GM10266 (cell line): ENCODE results near the gene KRT86.

ENCODE experiments used
- DNase-seq: peaks from one replicate; pipeline ENCODE4 v3.0.0; 2012; ENCODE audit errors: extremely low spot score
- CTCF ChIP-seq: IDR thresholded peaks from 2 replicates; pipeline ENCODE4 v1.5.1; 2012; ENCODE audit warnings: mild to moderate bottlenecking, low read depth; ENCODE audit not compliant: control insufficient read depth, insufficient read depth; ENCODE audit errors: missing control alignments

KRT86 gene

GRCh38 chr12:52335598-52336262, 61.3 kb downstream of the KRT86 start:
- no peak for TF ChIP-seq CTCF
- DNase-seq, result no peak

DNA sequence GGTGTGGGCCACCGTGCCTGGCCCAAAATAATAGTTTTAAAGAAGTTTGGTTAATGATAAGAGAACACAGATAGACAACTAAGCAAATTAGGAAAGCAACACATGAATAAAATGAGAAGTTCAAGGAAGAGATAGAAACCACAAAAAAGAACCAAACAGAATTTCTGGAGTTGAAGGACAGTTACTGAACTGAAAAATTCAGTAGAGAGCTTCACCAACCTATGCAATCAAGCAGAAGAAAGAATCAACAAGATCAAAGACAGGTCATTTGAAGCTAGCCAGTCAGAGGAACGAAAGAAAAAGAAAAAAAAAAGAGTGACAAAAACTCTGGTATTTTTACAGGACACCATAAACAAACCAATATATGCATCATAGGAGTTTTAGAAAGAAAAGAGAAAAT, 62.2 kb downstream of the KRT86 start:
- DNase-seq, result no peak
- no peak for TF ChIP-seq CTCF

DNA sequence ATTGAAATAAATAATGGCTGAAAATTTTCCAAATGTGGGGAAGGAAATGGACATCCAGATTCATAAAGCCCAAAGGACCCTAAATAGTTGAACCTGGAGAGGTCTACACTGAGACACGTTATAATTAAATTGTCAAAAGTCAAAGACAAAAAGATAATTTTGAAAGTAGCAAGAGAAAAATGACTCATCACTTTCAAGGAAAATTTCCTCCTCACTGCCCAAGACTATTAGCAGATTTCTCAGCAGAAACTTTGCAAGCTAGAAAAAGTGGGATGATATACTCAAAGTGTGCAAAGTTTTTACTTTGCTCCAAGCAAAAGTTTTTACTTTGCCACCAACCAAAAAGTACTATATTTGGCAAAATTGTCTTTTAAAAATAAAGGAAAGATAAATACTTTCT, 62.6 kb downstream of the KRT86 start:
- no peak for DNase-seq
- no peak for TF ChIP-seq CTCF

DNA sequence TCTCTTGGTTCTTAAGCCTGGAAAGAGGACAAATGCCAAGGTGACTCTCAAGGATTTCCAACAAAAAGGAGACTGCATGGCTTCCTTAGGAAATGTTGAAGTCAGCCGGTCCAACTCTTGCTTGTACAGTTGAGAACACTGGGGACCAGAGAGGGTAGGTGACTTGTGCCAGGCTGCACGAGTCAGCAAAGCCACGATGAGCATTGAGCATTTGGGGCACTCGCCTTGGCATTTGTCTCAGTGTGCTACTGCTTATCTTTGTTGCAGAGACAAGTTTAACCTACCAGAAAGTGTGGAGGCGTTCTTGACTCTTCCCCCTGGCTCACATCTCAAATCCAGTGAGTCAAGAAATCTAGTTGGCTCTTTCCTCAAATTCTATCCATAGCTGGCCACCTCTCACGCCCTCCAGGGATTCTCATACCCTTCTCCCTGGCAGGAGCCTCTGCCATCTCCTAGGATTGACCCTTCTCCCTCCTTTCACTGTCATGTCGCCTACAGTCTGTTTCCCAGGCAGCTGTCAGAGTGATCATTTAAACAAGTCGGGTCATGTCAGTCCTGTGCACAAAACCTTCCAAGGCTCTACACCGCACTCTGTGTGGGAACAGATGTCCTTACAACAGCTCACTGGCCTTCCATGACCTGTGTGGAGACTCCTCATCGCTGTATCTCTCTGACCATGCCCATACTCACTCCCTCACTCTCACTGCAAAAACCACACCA, 64.0 kb downstream of the KRT86 start:
- no peak for DNase-seq
- no peak for TF ChIP-seq CTCF

DNA sequence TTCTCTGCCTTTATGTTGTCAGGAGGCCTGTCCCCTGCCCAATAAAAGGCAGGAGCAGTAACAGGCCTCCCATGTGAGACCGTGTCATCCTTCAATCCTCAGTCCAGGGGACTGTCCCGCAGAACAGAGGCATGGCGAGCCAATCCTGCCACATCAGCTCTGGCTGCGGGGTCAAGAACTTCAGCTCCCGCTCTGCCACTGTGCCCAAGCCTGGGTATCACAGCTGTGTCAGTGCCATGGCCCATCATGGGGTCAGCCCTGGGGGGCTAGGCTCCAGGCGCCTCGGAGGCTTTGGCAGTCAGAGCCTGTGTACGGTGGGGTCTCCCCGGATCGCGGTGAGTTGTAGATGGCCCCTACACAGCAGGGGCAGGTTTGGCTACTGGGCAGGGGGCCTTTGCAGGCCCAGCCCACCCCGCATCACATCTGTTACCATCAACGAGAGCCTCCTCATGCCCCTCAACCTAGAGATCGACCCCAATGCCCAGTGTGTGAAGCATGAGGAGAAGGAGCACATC, 66.7 kb downstream of the KRT86 start:
- no peak for DNase-seq
- no peak for TF ChIP-seq CTCF

DNA sequence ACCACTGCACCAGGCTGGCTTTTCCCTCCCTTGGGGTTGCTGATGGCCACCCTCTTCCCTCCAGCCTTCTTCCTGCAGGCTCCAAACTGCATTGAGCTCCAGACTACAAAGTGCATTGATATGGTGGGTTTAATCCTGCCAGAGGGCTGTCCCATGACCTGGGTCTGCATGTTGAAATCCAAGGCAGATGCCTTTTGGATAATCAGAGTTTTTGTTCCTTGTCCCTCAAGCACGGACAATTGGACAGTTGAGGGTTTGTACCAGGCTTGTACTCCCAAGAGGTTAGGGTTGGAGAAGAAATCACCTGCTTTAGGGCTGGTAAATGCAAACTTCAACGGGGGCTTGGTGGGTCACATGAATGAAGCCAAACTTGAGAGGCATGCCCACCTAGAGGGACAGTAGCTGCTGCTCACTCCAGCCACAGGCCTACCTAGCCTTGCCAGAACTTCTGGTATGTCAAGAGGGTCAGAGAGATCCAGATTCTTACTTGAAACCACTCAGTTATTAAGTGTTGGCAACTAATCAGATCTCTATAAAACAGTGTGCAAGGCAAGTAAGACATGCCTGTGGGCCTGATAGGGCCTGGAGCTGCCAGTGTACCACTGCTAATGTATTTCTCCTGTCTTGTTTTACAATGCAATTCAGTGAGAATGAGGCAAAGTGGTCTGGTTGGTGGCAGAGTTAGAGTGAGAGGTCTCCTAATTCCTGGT, 68.5 kb downstream of the KRT86 start:
- no peak for DNase-seq
- TF ChIP-seq CTCF, result no peak

- TF ChIP-seq CTCF, result no peak
- no peak for DNase-seq
Measured at GRCh38 chr12:52343550-52343949, 69.1 kb downstream of the KRT86 start.
